GM12873 (cell line): ENCODE results near the gene HPS3.

ENCODE experiments used
- CTCF ChIP-seq: IDR thresholded peaks from 2 replicates; pipeline ENCODE4 v1.5.1; 2012; ENCODE audit warnings: low read depth, mild to moderate bottlenecking, moderate library complexity, low read length, control low read depth; ENCODE audit not compliant: insufficient read depth; ENCODE audit errors: missing control alignments

Gene HPS3

DNA sequence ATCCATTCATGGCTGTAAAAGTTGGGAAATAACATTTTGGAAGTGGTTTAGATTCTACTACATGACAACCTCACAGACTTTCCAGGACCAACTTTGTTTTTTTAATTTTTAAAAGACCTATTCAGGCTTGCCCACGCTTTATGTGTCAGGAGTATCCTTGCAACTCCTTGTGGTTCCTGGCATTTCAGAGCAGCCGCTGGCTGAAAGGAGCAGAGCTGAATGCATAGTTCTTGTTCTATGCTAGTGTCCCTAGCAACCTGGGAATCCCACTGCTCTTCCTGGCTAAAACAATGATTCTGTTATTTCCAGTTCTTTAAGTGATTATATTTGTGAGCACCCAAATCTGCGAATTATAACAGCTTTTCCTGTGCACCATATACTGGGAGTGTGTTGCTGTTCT, 57.3 kb downstream of the HPS3 start:
- TF ChIP-seq CTCF: no peak

DNA sequence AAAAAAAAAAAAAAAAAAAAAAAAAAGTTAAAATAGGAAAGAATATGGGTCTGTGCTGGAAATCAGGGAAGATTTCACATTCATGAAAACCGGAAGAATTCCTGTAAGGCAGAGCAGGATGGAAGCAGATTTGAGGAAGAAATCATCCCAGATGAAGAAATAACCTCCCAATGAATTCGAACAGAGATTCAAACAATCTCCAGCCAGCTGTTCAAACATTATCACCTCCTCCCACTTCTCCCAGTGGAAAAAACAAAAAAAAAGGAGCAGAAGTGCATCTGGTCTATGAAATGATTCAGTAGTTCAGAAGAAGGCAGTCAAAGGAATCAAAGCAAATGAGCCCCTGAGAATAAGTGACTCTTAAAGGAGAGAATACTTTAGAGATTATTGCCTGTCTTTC, 59.1 kb downstream of the HPS3 start:
- no peak for TF ChIP-seq CTCF

DNA sequence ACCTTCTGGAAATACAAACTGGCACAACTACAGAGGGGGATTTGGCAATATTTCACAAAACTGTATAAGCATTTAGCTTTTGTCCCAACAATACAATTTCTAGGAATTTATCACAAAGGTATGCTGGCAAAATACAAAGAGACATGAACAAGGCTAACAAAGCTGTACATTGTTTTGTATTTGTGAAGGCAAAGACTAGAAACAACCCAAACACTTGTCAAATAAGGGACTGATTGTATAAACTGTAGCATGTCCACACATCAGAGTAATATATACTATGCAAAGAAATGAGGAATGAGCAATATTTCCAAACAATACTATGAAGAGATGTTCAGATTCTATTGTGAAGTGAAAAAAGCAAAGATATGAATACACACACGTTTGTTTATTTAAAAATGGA, 65.8 kb downstream of the HPS3 start:
- no peak for TF ChIP-seq CTCF

DNA sequence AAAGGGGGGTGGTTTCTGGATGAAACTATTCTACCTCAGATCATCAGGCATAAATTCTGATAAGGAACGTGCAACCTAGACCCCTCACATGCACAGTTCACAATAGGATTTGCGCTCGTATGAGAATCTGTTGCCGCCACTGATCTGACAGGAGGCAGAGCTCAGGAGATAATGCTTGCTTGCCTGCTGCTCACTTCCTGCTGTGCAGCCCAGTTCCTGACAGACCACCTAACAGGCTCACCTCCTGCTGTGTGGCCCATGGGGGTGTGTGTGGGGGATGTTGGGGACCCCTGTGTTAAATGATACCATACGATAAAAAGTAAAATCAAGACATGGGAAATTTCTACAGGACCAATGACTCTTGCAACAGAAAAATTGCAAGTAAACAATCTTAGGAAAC, 68.2 kb downstream of the HPS3 start:
- no peak for TF ChIP-seq CTCF

DNA sequence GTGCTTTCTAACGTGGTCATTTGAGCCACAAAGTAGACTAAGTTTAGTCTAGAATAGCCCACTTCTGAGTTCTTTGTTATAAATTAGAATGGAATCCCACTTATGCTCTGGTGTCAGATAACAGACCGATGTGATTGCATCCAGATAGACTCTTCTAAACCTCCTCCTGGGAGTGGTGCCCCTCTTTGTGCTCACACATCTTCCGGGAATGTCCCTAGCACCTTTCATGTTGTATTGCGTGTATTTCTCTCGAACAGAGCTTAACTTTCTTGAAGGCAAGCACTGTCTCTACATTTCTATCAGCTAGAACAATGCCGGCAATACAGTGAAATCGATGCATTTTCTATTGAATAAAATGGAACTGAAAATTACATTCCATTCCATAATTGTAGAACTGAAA, 69.2 kb downstream of the HPS3 start:
- no peak for TF ChIP-seq CTCF

GRCh38 chr3:149199474-149199873, 70.0 kb downstream of the HPS3 start:
- no peak for TF ChIP-seq CTCF

DNA sequence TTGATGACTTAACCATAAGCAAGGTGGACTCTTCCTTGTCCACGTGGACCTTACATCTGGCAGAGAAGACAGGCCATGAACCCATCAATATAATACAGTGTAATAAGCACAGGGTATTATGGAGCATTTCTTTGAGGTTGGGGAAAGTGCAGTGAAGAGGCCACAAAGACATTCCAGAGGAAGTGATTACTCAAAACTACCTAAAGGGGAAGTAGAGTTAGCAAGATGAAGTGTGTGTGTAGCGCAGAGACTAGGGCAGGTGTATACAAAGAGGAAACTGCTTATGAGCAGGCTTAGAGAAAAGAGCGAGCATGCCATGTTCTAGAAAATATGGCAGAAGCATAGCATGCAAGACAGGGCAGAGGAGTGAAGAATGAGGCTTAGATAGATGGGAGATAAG, 74.3 kb downstream of the HPS3 start:
- TF ChIP-seq CTCF: no peak
